Measurements from ENCODE around the gene LIMK2. TPM values are rescaled to one million over a fixed set of nuclear protein-coding genes. Genes with fewer than 3 reads are reported as not detected.
A peak's percentile ranks its signal among the peaks of the same experiment; 100 is the strongest.

LIMK2 gene
- total RNA-seq, 2 donors from 2014 or later = 88.0 to 109 TPM

GRCh38 chr22:31278626-31279326 lies 66.7 kb downstream of the LIMK2 start:
- no peak overlapping the region for H3K4me3 ChIP-seq
- H3K9ac ChIP-seq (ENCODE audit: low read depth in 2 of 2, low read length in 2 of 2) = no peak overlapping the region
- no peak for TF ChIP-seq CTCF (IDR thresholded peaks at IDR 0.05)
- intact Hi-C loops (cut with DNase I) = no loop called here
- H3K36me3 ChIP-seq = peaks cover 18% of the 10 kb centered on the region
- no peaks in the 10 kb centered on the region for H3K4me1 ChIP-seq
- no peak for DNase-seq
- H3K9me3 ChIP-seq = no peaks in the 10 kb centered on the region
- H3K27me3 ChIP-seq = no peaks in the 10 kb centered on the region
- H3K27ac ChIP-seq = peak overlapping the region; percentile 31

- no peaks in the 10 kb centered on the region for H3K9me3 ChIP-seq
- H3K27ac ChIP-seq = no peak overlapping the region
- H3K4me3 ChIP-seq = no peak overlapping the region
- no peaks in the 10 kb centered on the region for H3K4me1 ChIP-seq
- no peaks in the 10 kb centered on the region for H3K27me3 ChIP-seq
- no peak for TF ChIP-seq CTCF (IDR thresholded peaks at IDR 0.05)
- peaks cover 18% of the 10 kb centered on the region for H3K36me3 ChIP-seq
- intact Hi-C loops (cut with DNase I) = no loop called here
- no peak overlapping the region for H3K9ac ChIP-seq (ENCODE audit: low read depth in 2 of 2, low read length in 2 of 2)
- DNase-seq = no peak
Observed at GRCh38 chr22:31279327-31279669, 67.2 kb downstream of the LIMK2 start.

GRCh38 chr22:31279821-31280505 lies 67.9 kb downstream of the LIMK2 start:
- intact Hi-C loops (cut with DNase I) = no loop called here
- Histone ChIP-seq H3K4me1 (no peaks in the 10 kb centered on the region), H3K9me3 (no peaks in the 10 kb centered on the region), H3K36me3 (peaks cover 13% of the 10 kb centered on the region), H3K9ac (ENCODE audit: low read depth in 2 of 2, low read length in 2 of 2) (no peak overlapping the region), H3K27ac (no peak overlapping the region), H3K4me3 (no peak overlapping the region), H3K27me3 (no peaks in the 10 kb centered on the region)
- no peak for TF ChIP-seq CTCF (IDR thresholded peaks at IDR 0.05)
- no peak for DNase-seq

- no peak overlapping the region for H3K4me3 ChIP-seq
- peaks cover 8% of the 10 kb centered on the region for H3K36me3 ChIP-seq
- no peaks in the 10 kb centered on the region for H3K9me3 ChIP-seq
- no peak overlapping the region for H3K27ac ChIP-seq
- H3K4me1 ChIP-seq = no peaks in the 10 kb centered on the region
- no peak overlapping the region for H3K9ac ChIP-seq (ENCODE audit: low read depth in 2 of 2, low read length in 2 of 2)
- H3K27me3 ChIP-seq = no peaks in the 10 kb centered on the region
- no peak for DNase-seq
- no peak for TF ChIP-seq CTCF (IDR thresholded peaks at IDR 0.05)
- intact Hi-C loops (cut with DNase I) = no loop called here
Observed at GRCh38 chr22:31281733-31282132, 69.6 kb downstream of the LIMK2 start.

GRCh38 chr22:31282748-31283468 lies 70.8 kb downstream of the LIMK2 start:
- H3K27me3 ChIP-seq = no peaks in the 10 kb centered on the region

More at GRCh38 chr22:31282748-31283468, 70.8 kb downstream of the LIMK2 start:
- no peak overlapping the region for H3K4me3 ChIP-seq
- peaks cover 8% of the 10 kb centered on the region for H3K36me3 ChIP-seq
- H3K4me1 ChIP-seq = no peaks in the 10 kb centered on the region
- TF ChIP-seq CTCF (IDR thresholded peaks at IDR 0.05) = no peak
- no peak overlapping the region for H3K27ac ChIP-seq
- no peak overlapping the region for H3K9ac ChIP-seq (ENCODE audit: low read depth in 2 of 2, low read length in 2 of 2)
- intact Hi-C loops (cut with DNase I) = no loop called here
- H3K9me3 ChIP-seq = no peaks in the 10 kb centered on the region
- DNase-seq = no peak

Measured in colonic mucosa (tissue), 4 donors.